Forelimb muscle (tissue), 1 donor: ENCODE results near the gene PCDHB10. TPM values are rescaled to one million over a fixed set of nuclear protein-coding genes. Genes with fewer than 3 reads are reported as not detected.
A peak's percentile ranks its signal among the peaks of the same experiment; 100 is the strongest.
"Not testable (repeated sequence)": the region's sequence is repeated elsewhere in the genome, so short reads cannot be mapped to it uniquely, and the experiment has no call there.

Experiments used
- DNase-seq: peaks from one replicate; pipeline ENCODE4 v3.0.0-alpha.2; 2013; ENCODE audit warnings: low read depth
- polyA plus RNA-seq: library from polyadenylated mRNA; unstranded; fragments of 120-200 nt; gene quantifications from one replicate; pipeline ENCODE4 v1.2.1, GENCODE V29; 2013; ENCODE audit not compliant: insufficient read length

Gene PCDHB10
- polyA plus RNA-seq, 1 donor: 3.6 TPM

DNA sequence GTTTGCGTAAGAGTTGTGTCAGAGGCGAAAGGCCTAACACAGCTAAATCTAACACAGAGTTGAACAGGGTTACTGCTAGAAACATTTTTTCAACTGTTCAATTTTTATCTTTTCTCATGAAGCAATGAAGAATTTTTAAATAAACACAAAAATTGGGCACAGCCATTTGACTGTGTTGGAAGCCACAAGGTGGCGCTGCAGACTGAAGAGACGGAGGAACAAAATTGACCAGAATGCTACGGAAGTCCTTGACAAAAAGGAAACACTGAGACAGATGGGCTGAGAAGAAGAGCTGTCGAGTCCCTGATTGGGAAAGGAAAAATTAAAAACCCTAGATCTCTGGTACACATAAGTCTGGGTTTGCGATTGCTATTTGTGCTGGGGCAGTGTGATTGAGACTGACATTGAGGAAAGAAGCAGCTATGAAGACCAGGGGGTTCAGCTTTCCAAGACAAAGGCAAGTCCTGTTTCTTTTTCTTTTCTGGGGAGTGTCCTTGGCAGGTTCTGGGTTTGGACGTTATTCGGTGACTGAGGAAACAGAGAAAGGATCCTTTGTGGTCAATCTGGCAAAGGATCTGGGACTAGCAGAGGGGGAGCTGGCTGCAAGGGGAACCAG lies 5.1 kb upstream of the PCDHB10 start, which contains the start of gene PCDHB9:
PCDHB9 (plus strand) TSS at position 265 of the 616 bp plus-strand sequence; CDS start at position 423, 158 bp downstream.
- no peak for DNase-seq

DNA sequence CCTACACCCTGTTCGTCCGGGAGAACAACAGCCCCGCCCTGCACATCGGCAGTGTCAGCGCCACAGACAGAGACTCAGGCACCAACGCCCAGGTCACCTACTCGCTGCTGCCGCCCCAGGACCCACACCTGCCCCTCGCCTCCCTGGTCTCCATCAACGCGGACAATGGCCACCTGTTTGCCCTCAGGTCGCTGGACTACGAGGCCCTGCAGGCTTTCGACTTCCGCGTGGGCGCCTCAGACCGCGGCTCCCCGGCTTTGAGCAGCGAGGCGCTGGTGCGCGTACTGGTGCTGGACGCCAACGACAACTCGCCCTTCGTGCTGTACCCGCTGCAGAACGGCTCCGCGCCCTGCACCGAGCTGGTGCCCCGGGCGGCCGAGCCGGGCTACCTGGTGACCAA lies 3.5 kb upstream of the PCDHB10 start:
- not testable (repeated sequence) for DNase-seq

DNA sequence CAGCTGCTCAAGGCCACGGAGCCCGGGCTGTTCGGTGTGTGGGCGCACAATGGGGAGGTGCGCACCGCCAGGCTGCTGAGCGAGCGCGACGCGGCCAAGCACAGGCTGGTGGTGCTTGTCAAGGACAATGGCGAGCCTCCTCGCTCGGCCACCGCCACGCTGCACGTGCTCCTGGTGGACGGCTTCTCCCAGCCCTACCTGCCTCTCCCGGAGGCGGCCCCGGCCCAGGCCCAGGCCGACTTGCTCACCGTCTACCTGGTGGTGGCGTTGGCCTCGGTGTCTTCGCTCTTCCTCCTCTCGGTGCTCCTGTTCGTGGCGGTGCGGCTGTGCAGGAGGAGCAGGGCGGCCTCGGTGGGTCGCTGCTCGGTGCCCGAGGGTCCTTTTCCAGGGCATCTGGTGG lies 3.0 kb upstream of the PCDHB10 start:
- not testable (repeated sequence) for DNase-seq

DNA sequence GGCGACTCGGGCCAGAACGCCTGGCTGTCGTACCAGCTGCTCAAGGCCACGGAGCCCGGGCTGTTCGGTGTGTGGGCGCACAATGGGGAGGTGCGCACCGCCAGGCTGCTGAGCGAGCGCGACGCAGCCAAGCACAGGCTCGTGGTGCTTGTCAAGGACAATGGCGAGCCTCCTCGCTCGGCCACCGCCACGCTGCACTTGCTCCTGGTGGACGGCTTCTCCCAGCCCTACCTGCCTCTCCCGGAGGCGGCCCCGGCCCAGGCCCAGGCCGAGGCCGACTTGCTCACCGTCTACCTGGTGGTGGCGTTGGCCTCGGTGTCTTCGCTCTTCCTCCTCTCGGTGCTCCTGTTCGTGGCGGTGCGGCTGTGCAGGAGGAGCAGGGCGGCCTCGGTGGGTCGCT lies 2.2 kb downstream of the PCDHB10 start:
- not testable (repeated sequence) for DNase-seq

DNA sequence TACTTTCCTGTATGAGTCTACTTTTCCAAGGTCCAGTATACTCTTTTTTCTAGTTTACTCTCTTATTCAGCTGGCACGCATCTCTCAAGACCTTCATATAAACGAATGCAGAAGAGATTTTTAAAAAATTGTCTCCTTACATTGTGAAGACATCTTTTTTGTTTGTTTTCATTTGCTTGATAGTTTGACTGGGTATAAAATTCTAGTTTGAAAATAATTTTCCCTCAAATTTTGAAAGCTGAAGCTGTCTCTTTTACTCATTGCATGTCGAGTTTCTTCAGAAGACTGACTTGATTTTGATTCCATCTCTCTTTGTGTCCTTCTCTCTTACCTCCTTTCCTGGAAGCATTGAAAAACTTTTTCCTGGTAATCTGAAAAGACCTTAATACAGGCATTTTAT lies 4.2 kb downstream of the PCDHB10 start:
- DNase-seq: no peak

DNA sequence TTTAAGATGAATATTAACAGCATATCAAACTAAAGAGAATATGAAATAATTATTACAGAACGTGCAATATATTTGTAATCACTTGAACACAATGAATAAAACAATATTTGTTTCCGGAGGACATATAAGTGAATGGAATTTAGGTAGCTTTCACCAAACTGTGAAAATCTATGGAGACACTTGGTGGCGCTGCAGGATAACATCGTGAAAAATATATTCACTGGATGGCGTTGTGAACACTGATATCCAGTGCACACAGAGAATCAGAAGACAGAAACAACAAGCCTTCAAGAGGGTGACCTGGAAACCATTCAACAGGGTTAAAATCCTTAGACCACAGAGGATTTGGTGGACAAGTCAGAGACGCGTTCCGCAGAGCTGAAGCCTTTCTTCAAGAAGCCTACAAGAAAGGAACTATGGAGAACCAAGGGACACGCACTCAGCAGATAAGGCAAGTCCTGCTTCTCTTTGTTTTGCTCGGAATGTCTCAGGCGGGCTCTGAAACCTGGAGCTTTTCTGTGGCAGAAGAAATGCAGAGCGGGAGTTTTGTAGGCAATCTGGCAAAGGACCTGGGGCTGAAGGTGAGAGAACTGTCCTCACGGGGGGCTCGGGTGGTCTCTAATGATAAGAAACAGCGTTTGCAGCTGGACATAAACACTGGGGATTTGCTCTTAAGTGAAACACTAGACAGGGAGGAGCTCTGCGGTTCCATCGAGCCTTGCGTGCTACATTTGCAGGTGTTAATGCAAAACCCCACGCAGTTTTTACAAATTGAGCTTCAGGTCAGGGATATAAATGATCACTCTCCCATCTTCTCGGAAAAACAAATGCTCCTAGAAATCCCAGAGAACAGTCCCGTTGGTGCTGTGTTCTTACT lies 7.4 kb downstream of the PCDHB10 start, which contains the start of gene PCDHB11:
PCDHB11 (plus strand) TSS at position 269 of the 877 bp plus-strand sequence; CDS start at position 417, 148 bp downstream.
- DNase-seq: no peak

DNA sequence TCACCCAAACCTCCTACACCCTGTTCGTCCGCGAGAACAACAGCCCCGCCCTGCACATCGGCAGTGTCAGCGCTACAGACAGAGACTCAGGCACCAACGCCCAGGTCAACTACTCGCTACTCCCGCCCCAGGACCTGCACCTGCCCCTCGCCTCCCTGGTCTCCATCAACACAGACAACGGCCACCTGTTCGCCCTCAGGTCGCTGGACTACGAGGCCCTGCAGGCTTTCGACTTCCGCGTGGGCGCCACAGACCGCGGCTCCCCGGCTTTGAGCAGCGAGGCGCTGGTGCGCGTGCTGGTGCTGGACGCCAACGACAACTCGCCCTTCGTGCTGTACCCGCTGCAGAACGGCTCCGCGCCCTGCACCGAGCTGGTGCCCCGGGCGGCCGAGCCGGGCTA lies 9.0 kb downstream of the PCDHB10 start:
- not testable (repeated sequence) for DNase-seq

DNA sequence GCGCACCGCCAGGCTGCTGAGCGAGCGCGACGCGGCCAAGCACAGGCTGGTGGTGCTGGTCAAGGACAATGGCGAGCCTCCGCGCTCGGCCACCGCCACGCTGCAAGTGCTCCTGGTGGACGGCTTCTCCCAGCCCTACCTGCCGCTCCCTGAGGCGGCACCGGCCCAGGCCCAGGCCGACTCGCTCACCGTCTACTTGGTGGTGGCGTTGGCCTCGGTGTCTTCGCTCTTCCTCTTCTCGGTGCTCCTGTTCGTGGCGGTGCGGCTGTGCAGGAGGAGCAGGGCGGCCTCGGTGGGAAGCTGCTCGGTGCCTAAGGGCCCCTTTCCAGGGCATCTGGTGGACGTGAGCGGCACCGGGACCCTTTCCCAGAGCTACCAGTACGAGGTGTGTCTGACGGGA lies 9.5 kb downstream of the PCDHB10 start:
- not testable (repeated sequence) for DNase-seq

DNA sequence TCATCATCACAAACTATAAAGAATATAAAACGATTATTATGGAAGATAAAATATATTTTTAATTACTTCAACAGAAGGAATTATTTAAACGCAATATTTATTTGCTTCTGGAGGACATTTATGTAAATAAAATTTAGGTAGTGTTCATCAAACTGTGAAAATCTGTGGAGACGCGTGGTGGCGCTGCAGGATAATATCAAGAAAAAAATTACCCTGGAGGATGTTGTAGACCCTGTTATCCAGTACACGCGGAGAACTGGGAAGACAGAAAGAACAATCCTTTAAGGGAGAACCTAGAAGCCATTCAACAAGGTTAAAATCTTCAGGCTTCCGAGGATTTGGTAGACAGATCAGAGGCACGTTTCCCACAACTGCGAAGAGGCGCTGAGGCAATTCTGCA lies 16.3 kb downstream of the PCDHB10 start, which contains the start of gene PCDHB12:
PCDHB12 (plus strand) TSS at position 242 of the 400 bp plus-strand sequence. CDS start 189 bp downstream, outside the sequence.
- no peak for DNase-seq

DNA sequence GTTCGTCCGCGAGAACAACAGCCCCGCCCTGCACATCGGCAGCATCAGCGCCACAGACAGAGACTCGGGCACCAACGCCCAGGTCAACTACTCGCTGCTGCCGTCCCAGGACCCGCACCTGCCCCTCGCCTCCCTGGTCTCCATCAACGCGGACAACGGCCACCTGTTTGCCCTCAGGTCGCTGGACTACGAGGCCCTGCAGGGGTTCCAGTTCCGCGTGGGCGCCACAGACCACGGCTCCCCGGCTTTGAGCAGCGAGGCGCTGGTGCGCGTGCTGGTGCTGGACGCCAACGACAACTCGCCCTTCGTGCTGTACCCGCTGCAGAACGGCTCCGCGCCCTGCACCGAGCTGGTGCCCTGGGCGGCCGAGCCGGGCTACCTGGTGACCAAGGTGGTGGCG lies 18.1 kb downstream of the PCDHB10 start:
- DNase-seq: not testable (repeated sequence)

DNA sequence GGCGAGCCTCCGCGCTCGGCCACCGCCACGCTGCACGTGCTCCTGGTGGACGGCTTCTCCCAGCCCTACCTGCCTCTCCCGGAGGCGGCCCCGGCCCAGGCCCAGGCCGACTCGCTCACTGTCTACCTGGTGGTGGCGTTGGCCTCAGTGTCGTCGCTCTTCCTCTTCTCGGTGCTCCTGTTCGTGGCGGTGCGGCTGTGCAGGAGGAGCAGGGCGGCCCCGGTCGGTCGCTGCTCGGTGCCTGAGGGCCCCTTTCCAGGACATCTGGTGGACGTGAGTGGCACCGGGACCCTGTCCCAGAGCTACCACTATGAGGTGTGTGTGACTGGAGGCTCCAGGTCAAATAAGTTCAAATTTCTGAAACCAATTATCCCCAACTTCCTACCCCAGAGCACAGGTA lies 18.7 kb downstream of the PCDHB10 start:
- DNase-seq: not testable (repeated sequence)

DNA sequence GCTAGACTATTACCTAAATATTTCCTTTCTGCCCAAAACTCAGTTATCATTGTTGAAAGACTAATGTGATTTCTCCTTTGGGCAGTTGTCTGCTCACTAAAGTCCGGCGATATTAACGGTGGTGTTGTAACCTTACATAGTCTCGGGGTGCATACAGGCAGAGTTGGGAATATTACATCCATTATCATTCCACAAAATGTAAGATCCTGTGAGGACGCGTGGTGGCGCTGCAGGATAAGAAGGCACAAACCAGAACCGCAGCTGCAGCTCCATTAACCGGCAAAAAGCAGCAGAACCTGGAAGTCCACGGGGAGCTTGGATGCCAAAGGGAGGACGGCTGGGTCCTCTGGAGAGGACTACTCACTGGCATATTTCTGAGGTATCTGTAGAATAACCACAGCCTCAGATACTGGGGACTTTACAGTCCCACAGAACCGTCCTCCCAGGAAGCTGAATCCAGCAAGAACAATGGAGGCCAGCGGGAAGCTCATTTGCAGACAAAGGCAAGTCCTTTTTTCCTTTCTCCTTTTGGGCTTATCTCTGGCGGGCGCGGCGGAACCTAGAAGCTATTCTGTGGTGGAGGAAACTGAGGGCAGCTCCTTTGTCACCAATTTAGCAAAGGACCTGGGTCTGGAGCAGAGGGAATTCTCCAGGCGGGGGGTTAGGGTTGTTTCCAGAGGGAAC lies 21.6 kb downstream of the PCDHB10 start, which contains the start of gene PCDHB13:
PCDHB13 (plus strand) TSS at position 264 of the 684 bp plus-strand sequence; CDS start at position 469, 205 bp downstream.
- DNase-seq: not testable (repeated sequence)

DNA sequence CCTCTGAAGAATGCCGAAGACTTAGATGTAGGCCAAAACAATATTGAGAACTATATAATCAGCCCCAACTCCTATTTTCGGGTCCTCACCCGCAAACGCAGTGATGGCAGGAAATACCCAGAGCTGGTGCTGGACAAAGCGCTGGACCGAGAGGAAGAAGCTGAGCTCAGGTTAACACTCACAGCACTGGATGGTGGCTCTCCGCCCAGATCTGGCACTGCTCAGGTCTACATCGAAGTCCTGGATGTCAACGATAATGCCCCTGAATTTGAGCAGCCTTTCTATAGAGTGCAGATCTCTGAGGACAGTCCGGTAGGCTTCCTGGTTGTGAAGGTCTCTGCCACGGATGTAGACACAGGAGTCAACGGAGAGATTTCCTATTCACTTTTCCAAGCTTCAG lies 22.4 kb downstream of the PCDHB10 start:
- DNase-seq: not testable (repeated sequence)

DNA sequence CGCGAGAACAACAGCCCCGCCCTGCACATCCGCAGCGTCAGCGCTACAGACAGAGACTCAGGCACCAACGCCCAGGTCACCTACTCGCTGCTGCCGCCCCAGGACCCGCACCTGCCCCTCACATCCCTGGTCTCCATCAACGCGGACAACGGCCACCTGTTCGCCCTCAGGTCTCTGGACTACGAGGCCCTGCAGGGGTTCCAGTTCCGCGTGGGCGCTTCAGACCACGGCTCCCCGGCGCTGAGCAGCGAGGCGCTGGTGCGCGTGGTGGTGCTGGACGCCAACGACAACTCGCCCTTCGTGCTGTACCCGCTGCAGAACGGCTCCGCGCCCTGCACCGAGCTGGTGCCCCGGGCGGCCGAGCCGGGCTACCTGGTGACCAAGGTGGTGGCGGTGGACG lies 23.4 kb downstream of the PCDHB10 start:
- not testable (repeated sequence) for DNase-seq

DNA sequence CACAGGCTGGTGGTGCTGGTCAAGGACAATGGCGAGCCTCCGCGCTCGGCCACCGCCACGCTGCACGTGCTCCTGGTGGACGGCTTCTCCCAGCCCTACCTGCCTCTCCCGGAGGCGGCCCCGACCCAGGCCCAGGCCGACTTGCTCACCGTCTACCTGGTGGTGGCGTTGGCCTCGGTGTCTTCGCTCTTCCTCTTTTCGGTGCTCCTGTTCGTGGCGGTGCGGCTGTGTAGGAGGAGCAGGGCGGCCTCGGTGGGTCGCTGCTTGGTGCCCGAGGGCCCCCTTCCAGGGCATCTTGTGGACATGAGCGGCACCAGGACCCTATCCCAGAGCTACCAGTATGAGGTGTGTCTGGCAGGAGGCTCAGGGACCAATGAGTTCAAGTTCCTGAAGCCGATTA lies 23.9 kb downstream of the PCDHB10 start:
- not testable (repeated sequence) for DNase-seq

DNA sequence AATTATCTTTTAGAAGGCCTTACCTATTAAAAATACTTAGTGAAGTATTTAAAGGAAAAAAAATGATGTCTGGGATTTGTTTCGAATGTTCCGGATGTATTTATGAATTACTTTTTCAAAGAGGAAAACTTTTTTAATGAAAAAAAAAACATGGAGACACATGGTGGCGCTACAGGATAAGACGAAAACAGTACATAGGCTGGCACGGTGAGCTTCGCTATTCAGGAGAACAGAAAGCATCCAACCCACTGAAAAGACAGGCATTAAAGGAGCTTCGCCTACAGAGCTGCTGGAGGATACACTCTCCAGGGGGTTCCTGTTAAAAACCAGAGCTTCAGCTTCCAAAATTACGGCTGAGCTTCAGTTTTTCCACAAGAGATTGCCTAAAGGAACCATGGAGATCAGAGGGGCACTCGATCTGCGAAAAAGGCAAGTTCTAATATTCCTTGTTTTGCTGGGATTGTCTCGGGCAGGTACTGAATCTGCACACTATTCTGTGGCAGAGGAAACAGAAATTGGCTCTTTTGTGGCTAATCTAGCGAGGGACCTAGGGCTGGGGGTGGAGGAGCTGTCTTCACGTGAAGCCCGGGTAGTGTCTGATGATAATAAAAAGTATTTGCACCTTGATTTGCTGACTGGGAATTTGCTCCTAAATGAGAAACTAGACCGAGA lies 31.1 kb downstream of the PCDHB10 start, which contains the start of gene PCDHB14:
PCDHB14 (plus strand) TSS at position 232 of the 672 bp plus-strand sequence; CDS start at position 395, 163 bp downstream.
- peak; percentile 8 for DNase-seq

DNA sequence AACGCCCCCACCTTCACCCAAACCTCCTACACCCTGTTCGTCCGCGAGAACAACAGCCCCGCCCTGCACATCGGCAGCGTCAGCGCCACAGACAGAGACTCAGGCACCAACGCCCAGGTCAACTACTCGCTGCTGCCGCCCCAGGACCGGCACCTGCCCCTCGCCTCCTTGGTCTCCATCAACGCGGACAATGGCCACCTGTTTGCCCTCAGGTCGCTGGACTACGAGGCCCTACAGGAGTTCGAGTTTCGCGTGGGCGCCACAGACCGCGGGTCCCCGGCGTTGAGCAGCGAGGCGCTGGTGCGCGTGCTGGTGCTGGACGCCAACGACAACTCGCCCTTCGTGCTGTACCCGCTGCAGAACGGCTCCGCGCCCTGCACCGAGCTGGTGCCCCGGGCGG lies 32.7 kb downstream of the PCDHB10 start:
- not testable (repeated sequence) for DNase-seq

DNA sequence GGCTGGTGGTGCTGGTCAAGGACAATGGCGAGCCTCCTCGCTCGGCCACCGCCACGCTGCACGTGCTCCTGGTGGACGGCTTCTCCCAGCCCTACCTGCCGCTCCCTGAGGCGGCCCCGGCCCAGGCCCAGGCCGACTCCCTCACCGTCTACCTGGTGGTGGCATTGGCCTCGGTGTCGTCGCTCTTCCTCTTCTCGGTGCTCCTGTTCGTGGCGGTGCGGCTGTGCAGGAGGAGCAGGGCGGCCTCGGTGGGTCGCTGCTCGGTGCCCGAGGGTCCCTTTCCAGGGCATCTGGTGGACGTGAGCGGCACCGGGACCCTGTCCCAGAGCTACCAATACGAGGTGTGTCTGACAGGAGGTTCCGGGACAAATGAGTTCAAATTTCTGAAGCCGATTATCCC lies 33.3 kb downstream of the PCDHB10 start:
- DNase-seq: not testable (repeated sequence)

DNA sequence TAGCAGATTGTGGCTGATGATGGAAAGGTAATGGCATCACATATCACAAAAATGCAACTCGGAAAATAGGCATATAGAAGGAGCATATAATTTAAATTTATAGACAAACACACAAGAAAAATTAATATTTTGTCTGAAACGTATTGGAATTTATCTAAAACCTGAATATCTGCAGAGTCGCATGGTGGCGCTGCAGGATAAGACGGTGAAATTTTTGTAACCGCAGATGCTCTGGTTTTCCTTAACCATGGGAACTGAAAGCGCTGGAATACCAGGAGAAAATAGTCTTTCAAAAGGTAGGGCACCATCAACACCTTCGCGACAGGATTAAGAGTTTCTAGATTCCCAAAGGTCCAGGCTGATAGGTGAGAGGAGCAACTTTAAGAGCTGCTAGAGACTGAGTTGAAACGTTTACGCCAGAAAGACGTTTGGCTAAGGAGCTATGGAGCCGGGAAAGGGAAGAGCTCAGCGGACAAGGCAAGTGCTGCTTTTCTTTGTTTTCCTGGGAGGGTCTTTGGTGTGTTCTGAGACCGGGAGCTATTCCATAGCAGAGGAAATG lies 42.0 kb downstream of the PCDHB10 start:
- DNase-seq: no peak

DNA sequence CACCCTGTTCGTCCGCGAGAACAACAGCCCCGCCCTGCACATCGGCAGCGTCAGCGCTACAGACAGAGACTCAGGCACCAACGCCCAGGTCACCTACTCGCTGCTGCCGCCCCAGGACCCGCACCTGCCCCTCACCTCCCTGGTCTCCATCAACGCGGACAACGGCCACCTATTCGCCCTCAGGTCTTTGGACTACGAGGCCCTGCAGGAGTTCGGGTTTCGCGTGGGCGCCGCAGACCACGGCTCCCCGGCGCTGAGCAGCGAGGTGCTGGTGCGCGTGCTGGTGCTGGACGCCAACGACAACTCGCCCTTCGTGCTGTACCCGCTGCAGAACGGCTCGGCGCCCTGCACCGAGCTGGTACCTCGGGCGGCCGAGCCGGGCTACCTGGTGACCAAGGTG lies 43.8 kb downstream of the PCDHB10 start:
- not testable (repeated sequence) for DNase-seq
